ENCODE results near the gene THAP7.

- no peak for TF ChIP-seq SNRNP70 (optimal IDR thresholded peaks at IDR 0.05; ENCODE audit: low read depth, low read length)
- TF ChIP-seq SMARCA4 (IDR thresholded peaks at IDR 0.05), result no peak
- TF ChIP-seq ZBTB11 (CRISPR knock-in tag; IDR thresholded peaks at IDR 0.05), result no peak
- no peak for TF ChIP-seq ZNF224 (CRISPR knock-in tag; IDR thresholded peaks at IDR 0.05)
- no peak for TF ChIP-seq MAZ (CRISPR knock-in tag; conservative IDR thresholded peaks at IDR 0.05 in 1 of 2, IDR thresholded peaks at IDR 0.05 in 1 of 2)
- TF ChIP-seq, protein P1, sequence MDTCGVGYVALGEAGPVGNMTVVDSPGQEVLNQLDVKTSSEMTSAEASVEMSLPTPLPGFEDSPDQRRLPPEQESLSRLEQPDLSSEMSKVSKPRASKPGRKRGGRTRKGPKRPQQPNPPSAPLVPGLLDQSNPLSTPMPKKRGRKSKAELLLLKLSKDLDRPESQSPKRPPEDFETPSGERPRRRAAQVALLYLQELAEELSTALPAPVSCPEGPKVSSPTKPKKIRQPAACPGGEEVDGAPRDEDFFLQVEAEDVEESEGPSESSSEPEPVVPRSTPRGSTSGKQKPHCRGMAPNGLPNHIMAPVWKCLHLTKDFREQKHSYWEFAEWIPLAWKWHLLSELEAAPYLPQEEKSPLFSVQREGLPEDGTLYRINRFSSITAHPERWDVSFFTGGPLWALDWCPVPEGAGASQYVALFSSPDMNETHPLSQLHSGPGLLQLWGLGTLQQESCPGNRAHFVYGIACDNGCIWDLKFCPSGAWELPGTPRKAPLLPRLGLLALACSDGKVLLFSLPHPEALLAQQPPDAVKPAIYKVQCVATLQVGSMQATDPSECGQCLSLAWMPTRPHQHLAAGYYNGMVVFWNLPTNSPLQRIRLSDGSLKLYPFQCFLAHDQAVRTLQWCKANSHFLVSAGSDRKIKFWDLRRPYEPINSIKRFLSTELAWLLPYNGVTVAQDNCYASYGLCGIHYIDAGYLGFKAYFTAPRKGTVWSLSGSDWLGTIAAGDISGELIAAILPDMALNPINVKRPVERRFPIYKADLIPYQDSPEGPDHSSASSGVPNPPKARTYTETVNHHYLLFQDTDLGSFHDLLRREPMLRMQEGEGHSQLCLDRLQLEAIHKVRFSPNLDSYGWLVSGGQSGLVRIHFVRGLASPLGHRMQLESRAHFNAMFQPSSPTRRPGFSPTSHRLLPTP (IDR thresholded peaks at IDR 0.05; ENCODE audit: borderline replicate concordance, extremely low read depth, insufficient read length), result no peak
- 0 out of 2 replicates have a peak, but pooled peaks have one; percentile 13 for TF ChIP-seq EGR1 (conservative IDR thresholded peaks at IDR 0.05)
- TF ChIP-seq NKRF (IDR thresholded peaks at IDR 0.05; ENCODE audit: borderline replicate concordance), result no peak
Observed at GRCh38 chr22:21029486-21030025, 27.6 kb upstream of the THAP7 start.
